Astrocyte (in vitro differentiated cells and primary cell): ENCODE results near the gene HMGCR. TPM values are rescaled to one million over a fixed set of nuclear protein-coding genes. Genes with fewer than 3 reads are reported as not detected.

Experiments
- DNase-seq: peaks from one replicate; pipeline ENCODE4 v3.0.0-alpha.2; 2010; ENCODE audit warnings: low read depth
- FAIRE-seq: peaks from 2 replicates; lab custom pipeline; 2011; peaks lifted over from hg19 to GRCh38; lab: Jason Lieb, UNC
- H2AFZ ChIP-seq: 2 replicates; pipeline ENCODE4 v1.6.0; 2012; ENCODE audit warnings: low read depth, low read length, inconsistent platforms
- H3K27ac ChIP-seq: 2 replicates; pipeline ENCODE4 v1.5.1; 2011; ENCODE audit warnings: low read depth, low read length, inconsistent platforms
- H3K27me3 ChIP-seq: 2 replicates; pipeline ENCODE4 v1.6.0; 2011; ENCODE audit warnings: low read length, inconsistent platforms; ENCODE audit not compliant: insufficient read depth
- H3K36me3 ChIP-seq: 2 replicates; pipeline ENCODE4 v1.5.1; 2011; ENCODE audit warnings: low read length, inconsistent platforms; ENCODE audit not compliant: insufficient read depth
- H3K4me1 ChIP-seq: 2 replicates; pipeline ENCODE4 v1.5.1; 2011; ENCODE audit warnings: low read length, inconsistent platforms; ENCODE audit not compliant: insufficient read depth
- H3K4me2 ChIP-seq: 2 replicates; pipeline ENCODE4 v1.6.0; 2012; ENCODE audit warnings: low read length, inconsistent platforms
- H3K4me3 ChIP-seq: 2 replicates; pipeline ENCODE4 v1.5.1; 2011; ENCODE audit warnings: low read depth, mild to moderate bottlenecking, low read length, inconsistent platforms; ENCODE audit not compliant: insufficient read depth
- H3K79me2 ChIP-seq: 2 replicates; pipeline ENCODE4 v1.6.0; 2012; ENCODE audit warnings: mild to moderate bottlenecking, low read length, inconsistent platforms; ENCODE audit not compliant: insufficient read depth
- H3K9ac ChIP-seq: 2 replicates; pipeline ENCODE4 v1.6.0; 2012; ENCODE audit warnings: mild to moderate bottlenecking, low read length, inconsistent platforms
- H3K9me3 ChIP-seq: 2 replicates; pipeline ENCODE4 v1.5.1; 2012; ENCODE audit warnings: low read depth, mild to moderate bottlenecking, low read length, inconsistent platforms; ENCODE audit not compliant: insufficient read depth
- H4K20me1 ChIP-seq: 2 replicates; pipeline ENCODE4 v1.6.0; 2012; ENCODE audit warnings: low read length, inconsistent platforms; ENCODE audit not compliant: insufficient read depth
- H3K27ac Mint-ChIP-seq: one replicate; pipeline ENCODE4 v1.8.0; 2021; ENCODE audit warnings: mild to moderate bottlenecking, mixed read lengths; ENCODE audit not compliant: unreplicated experiment
- H3K27me3 Mint-ChIP-seq: one replicate; pipeline ENCODE4 v1.8.0; 2021; ENCODE audit warnings: low read depth, mixed read lengths; ENCODE audit not compliant: unreplicated experiment
- H3K36me3 Mint-ChIP-seq: one replicate; pipeline ENCODE4 v1.8.0; 2021; ENCODE audit warnings: low read depth, mixed read lengths; ENCODE audit not compliant: unreplicated experiment
- H3K4me1 Mint-ChIP-seq: one replicate; pipeline ENCODE4 v1.8.0; 2021; ENCODE audit warnings: low read depth, mixed read lengths; ENCODE audit not compliant: unreplicated experiment
- H3K4me3 Mint-ChIP-seq: one replicate; pipeline ENCODE4 v1.8.0; 2021; ENCODE audit warnings: mild to moderate bottlenecking, moderate library complexity, mixed read lengths; ENCODE audit not compliant: unreplicated experiment
- H3K9me3 Mint-ChIP-seq: one replicate; pipeline ENCODE4 v1.8.0; 2021; ENCODE audit warnings: mild to moderate bottlenecking, mixed read lengths; ENCODE audit not compliant: unreplicated experiment
- EZH2 ChIP-seq: IDR thresholded peaks from 2 replicates; pipeline ENCODE4 v1.6.1; 2012; ENCODE audit warnings: mild to moderate bottlenecking, low read length, inconsistent platforms; ENCODE audit not compliant: insufficient read depth
- total RNA-seq: library from RNA; stranded (reverse); gene quantifications from 2 replicates; pipeline ENCODE4 v1.2.1, GENCODE V29; 2021
- TF ChIP-seq, protein P1 (sequence below): IDR thresholded peaks from 2 replicates; pipeline ENCODE4 v1.5.1; 2011; ENCODE audit warnings: low read depth, mild to moderate bottlenecking, inconsistent platforms, low read length, moderate library complexity; ENCODE audit not compliant: insufficient read depth

Gene HMGCR
- total RNA-seq, 1 donor from 2014 or later = 114 TPM

DNA sequence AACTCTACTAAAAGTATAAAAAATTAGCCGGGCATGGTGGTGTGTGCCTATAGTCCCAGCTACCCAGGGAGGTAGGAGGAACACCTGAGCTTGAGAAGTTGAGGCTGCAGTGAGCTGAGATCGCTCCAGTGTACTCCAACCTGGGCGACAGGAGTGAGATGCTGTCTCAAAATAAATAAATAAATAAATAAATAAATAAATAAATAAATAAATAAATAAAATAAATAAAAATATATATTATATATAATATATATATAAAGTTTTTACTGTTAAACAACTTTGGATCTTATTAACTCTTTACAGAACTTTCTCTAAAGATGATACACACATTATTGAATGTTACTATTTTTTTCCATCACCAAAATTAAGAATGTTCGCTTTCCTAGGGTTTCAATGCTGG, 38.4 kb downstream of the HMGCR start:
- FAIRE-seq = no peak
- no peak for TF ChIP-seq EZH2
- TF ChIP-seq, protein P1, sequence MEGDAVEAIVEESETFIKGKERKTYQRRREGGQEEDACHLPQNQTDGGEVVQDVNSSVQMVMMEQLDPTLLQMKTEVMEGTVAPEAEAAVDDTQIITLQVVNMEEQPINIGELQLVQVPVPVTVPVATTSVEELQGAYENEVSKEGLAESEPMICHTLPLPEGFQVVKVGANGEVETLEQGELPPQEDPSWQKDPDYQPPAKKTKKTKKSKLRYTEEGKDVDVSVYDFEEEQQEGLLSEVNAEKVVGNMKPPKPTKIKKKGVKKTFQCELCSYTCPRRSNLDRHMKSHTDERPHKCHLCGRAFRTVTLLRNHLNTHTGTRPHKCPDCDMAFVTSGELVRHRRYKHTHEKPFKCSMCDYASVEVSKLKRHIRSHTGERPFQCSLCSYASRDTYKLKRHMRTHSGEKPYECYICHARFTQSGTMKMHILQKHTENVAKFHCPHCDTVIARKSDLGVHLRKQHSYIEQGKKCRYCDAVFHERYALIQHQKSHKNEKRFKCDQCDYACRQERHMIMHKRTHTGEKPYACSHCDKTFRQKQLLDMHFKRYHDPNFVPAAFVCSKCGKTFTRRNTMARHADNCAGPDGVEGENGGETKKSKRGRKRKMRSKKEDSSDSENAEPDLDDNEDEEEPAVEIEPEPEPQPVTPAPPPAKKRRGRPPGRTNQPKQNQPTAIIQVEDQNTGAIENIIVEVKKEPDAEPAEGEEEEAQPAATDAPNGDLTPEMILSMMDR = no peak
- Mint-ChIP-seq H3K9me3 (no peaks in the 10 kb centered on the region), H3K4me1 (no peaks in the 10 kb centered on the region), H3K36me3 (peaks cover 11% of the 10 kb centered on the region), H3K27ac (no peak overlapping the region), H3K27me3 (no peaks in the 10 kb centered on the region), H3K4me3 (no peak overlapping the region)
- Histone ChIP-seq H3K9ac (no peak overlapping the region), H3K4me1 (no peaks in the 10 kb centered on the region), H3K27me3 (no peaks in the 10 kb centered on the region), H3K4me3 (no peak overlapping the region), H3K4me2 (no peak overlapping the region), H3K79me2 (no peaks in the 10 kb centered on the region), H4K20me1 (no peaks in the 10 kb centered on the region), H2AFZ (no peak overlapping the region), H3K27ac (no peak overlapping the region), H3K36me3 (peaks cover 6% of the 10 kb centered on the region), H3K9me3 (no peaks in the 10 kb centered on the region)
- no peak for DNase-seq

DNA sequence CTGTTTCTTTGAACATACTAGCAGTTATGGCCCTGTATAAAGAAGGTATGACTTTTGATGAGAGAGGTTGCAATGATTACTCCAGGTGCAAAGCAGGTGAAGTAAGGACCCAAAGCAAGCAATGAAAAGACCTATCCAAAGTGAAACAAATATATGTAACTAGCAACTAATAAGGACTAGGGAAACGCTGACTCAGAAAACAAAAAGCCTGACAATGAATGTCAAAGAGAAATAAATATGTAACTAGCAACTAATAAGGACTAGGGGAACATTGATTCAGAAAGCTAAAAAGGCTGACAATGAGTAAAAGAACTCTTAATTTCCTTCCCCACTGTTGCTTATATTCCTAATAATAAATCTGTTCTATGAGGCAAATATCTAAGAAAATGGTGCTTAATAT, 43.1 kb downstream of the HMGCR start:
- Histone ChIP-seq H3K36me3 (peaks cover 7% of the 10 kb centered on the region), H3K9ac (no peak overlapping the region), H4K20me1 (no peaks in the 10 kb centered on the region), H3K4me3 (no peak overlapping the region), H3K27me3 (no peaks in the 10 kb centered on the region), H3K4me2 (no peak overlapping the region), H3K79me2 (no peaks in the 10 kb centered on the region), H3K9me3 (no peaks in the 10 kb centered on the region), H3K27ac (no peak overlapping the region), H3K4me1 (no peaks in the 10 kb centered on the region), H2AFZ (no peak overlapping the region)
- Mint-ChIP-seq H3K4me1 (no peaks in the 10 kb centered on the region), H3K4me3 (no peak overlapping the region), H3K36me3 (peaks cover 9% of the 10 kb centered on the region), H3K27ac (no peak overlapping the region), H3K9me3 (no peaks in the 10 kb centered on the region), H3K27me3 (no peaks in the 10 kb centered on the region)
- no peak for DNase-seq
- no peak for FAIRE-seq
- TF ChIP-seq, protein P1 = no peak
- no peak for TF ChIP-seq EZH2

DNA sequence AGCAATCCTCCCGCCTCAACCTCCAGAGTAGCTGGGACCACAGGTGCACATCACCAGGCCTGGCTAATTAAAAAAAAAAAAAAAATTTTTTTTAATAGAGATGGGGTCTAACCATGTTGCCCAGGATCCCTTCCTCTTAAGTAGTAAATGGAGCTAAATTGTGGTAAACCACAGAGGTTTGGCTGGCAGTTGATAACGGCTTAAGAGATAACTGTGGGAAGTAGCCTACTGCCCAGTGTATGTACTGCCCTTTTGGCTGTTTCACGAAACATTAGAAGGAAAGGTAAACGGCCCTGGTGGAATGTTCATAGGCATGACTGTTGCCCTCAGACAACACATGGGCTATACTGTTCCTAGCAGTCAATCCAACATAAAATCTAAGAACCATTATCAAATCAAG, 44.4 kb downstream of the HMGCR start:
- FAIRE-seq (no peak), DNase-seq (no peak)
- H3K79me2 ChIP-seq = no peaks in the 10 kb centered on the region
- Mint-ChIP-seq H3K4me1 (no peaks in the 10 kb centered on the region), H3K9me3 (no peaks in the 10 kb centered on the region), H3K27ac (no peak overlapping the region), H3K4me3 (no peak overlapping the region), H3K36me3 (peaks cover 9% of the 10 kb centered on the region), H3K27me3 (no peaks in the 10 kb centered on the region)
- H3K9me3 ChIP-seq = no peaks in the 10 kb centered on the region
- H2AFZ ChIP-seq = no peak overlapping the region
- no peak for TF ChIP-seq EZH2
- TF ChIP-seq, protein P1 = no peak
- H3K4me2 ChIP-seq = no peak overlapping the region
- no peak overlapping the region for H3K27ac ChIP-seq
- no peaks in the 10 kb centered on the region for H4K20me1 ChIP-seq
- peaks cover 7% of the 10 kb centered on the region for H3K36me3 ChIP-seq
- H3K9ac ChIP-seq = no peak overlapping the region
- no peaks in the 10 kb centered on the region for H3K4me1 ChIP-seq
- H3K4me3 ChIP-seq = no peak overlapping the region
- H3K27me3 ChIP-seq = no peaks in the 10 kb centered on the region
